Endothelial cell of umbilical vein (primary cell): ENCODE data around the gene CCR2. TPM values are rescaled to one million over a fixed set of nuclear protein-coding genes. Genes with fewer than 3 reads are reported as not detected.

ENCODE experiments used
- BruUV-seq: library from RNA; stranded (reverse); fragments of 400-500 nt; replicated peaks from 2 replicates; lab custom pipeline; 2021; lab: Mats Ljungman, UMichigan
- CTCF ChIA-PET: fragments of 300-600, 350-600 bp; sonication (Branson Sonifier 250); formaldehyde crosslinking; loops from one replicate; lab custom pipeline; 2021; ENCODE audit warnings: antibody characterized with exemption, inconsistent platforms; lab: Charles Lee
- POLR2A ChIA-PET: fragments of 300-600, 350-600 bp; sonication (Branson Sonifier 250); formaldehyde crosslinking; loops from one replicate; lab custom pipeline; 2021; ENCODE audit warnings: antibody characterized with exemption, inconsistent platforms; lab: Charles Lee
- DNase-seq: peaks from one replicate; pipeline ENCODE4 v3.0.0-alpha.2; 2011; ENCODE audit warnings: low read depth, low spot score
- FAIRE-seq: peaks from 2 replicates; lab custom pipeline; 2011; peaks lifted over from hg19 to GRCh38; lab: Jason Lieb, UNC
- H2AFZ ChIP-seq: 2 replicates; pipeline ENCODE4 v1.6.0; 2012; ENCODE audit warnings: low read depth, low read length, control low read depth, inconsistent platforms
- H3K27ac ChIP-seq: 2 replicates; pipeline ENCODE4 v1.5.1; 2011; ENCODE audit warnings: low read depth, mild to moderate bottlenecking, control low read depth, low read length, moderate library complexity; ENCODE audit not compliant: insufficient read depth
- H3K27me3 ChIP-seq, 2 experiments: 2 replicates each; pipeline versions ENCODE4 v1.6.0 to v1.6.1; 2011; ENCODE audit warnings: low read length in 2 of 2, mixed read lengths in 1 of 2; ENCODE audit not compliant: control insufficient read depth in 2 of 2, insufficient read depth in 2 of 2
- H3K36me3 ChIP-seq, 2 experiments: 2 replicates in 1 of 2; 3 replicates in 1 of 2; pipeline ENCODE4 v1.5.1; 2011; ENCODE audit warnings: low read length in 2 of 2, mild to moderate bottlenecking in 1 of 2, moderate library complexity in 1 of 2; ENCODE audit not compliant: control insufficient read depth in 2 of 2, insufficient read depth in 2 of 2; ENCODE audit errors: extremely low read depth in 1 of 2
- H3K4me1 ChIP-seq: 3 replicates; pipeline ENCODE4 v1.5.1; 2011; ENCODE audit warnings: mild to moderate bottlenecking, low read length; ENCODE audit not compliant: control insufficient read depth, insufficient read depth; ENCODE audit errors: extremely low read depth
- H3K4me2 ChIP-seq: 2 replicates; pipeline ENCODE4 v1.6.1; 2011; ENCODE audit warnings: low read length, control low read depth, mixed read lengths; ENCODE audit not compliant: insufficient read depth
- H3K4me3 ChIP-seq, 3 experiments: fragments of 200-600 bp in 1 of 3; sonication (generic), shearing (Covaris generic) in 1 of 3; replicated peaks in 1 of 3; 2 replicates each; pipeline ENCODE4 v1.5.1; 2011 to 2016; ENCODE audit warnings: control low read depth in 3 of 3, low read length in 3 of 3, mild to moderate bottlenecking in 2 of 3, inconsistent platforms in 1 of 3, low read depth in 1 of 3, moderate library complexity in 1 of 3; ENCODE audit not compliant: insufficient read depth in 1 of 3
- H3K79me2 ChIP-seq: 2 replicates; pipeline ENCODE4 v1.6.0; 2012; ENCODE audit warnings: low read length, inconsistent platforms; ENCODE audit not compliant: control insufficient read depth, insufficient read depth
- H3K9ac ChIP-seq: replicated peaks from 2 replicates; pipeline ENCODE3; 2011; ENCODE audit warnings: low read length, control low read depth; ENCODE audit not compliant: insufficient read depth; ENCODE audit errors: extremely low read depth
- H3K9me1 ChIP-seq: replicated peaks from 3 replicates; pipeline ENCODE4 v1.6.0; 2011; ENCODE audit warnings: mild to moderate bottlenecking, low read length; ENCODE audit not compliant: control insufficient read depth, insufficient read depth; ENCODE audit errors: extremely low read depth
- H3K9me3 ChIP-seq: replicated peaks from 2 replicates; pipeline ENCODE4 v1.5.1; 2012; ENCODE audit warnings: low read length, inconsistent platforms; ENCODE audit not compliant: control insufficient read depth, insufficient read depth
- H4K20me1 ChIP-seq: replicated peaks from 2 replicates; pipeline ENCODE3; 2011; ENCODE audit warnings: mild to moderate bottlenecking, low read length; ENCODE audit not compliant: control insufficient read depth, insufficient read depth; ENCODE audit errors: extremely low read depth
- EZH2 ChIP-seq: IDR thresholded peaks from 2 replicates; pipeline ENCODE4 v1.6.1; 2012; ENCODE audit warnings: borderline replicate concordance, low read depth, mild to moderate bottlenecking, moderate library complexity, low read length, inconsistent platforms; ENCODE audit not compliant: severe bottlenecking
- FOS ChIP-seq: IDR thresholded peaks from 2 replicates; pipeline ENCODE4 v1.6.1; 2011; ENCODE audit warnings: mild to moderate bottlenecking, low read length, moderate library complexity, borderline replicate concordance; ENCODE audit not compliant: insufficient read depth
- GATA2 ChIP-seq: IDR thresholded peaks from 2 replicates; pipeline ENCODE4 v1.7.0; 2011; ENCODE audit warnings: low read depth, mild to moderate bottlenecking, moderate library complexity, mixed read lengths, low read length; ENCODE audit not compliant: insufficient read length, insufficient read depth
- JUN ChIP-seq: IDR thresholded peaks from 2 replicates; pipeline ENCODE4 v1.6.1; 2011; ENCODE audit warnings: borderline replicate concordance, low read depth; ENCODE audit not compliant: insufficient read length, insufficient read depth
- MAX ChIP-seq: IDR thresholded peaks from 2 replicates; pipeline ENCODE4 v1.6.1; 2011; ENCODE audit not compliant: insufficient read depth, insufficient read length
- MYC ChIP-seq: IDR thresholded peaks from one replicate; pipeline ENCODE4 v1.6.1; 2011; ENCODE audit warnings: mild to moderate bottlenecking, low read depth, low read length
- POLR2A ChIP-seq: IDR thresholded peaks from 2 replicates; pipeline ENCODE4 v1.6.1; 2012; ENCODE audit warnings: low read depth, mild to moderate bottlenecking, control low read depth, low read length
- POLR2AphosphoS5 ChIP-seq: IDR thresholded peaks from 2 replicates; pipeline ENCODE4 v1.6.1; 2012; ENCODE audit warnings: low read depth, mild to moderate bottlenecking, control low read depth, low read length, moderate library complexity; ENCODE audit not compliant: insufficient read depth
- dilution Hi-C: fragments of 300-500 bp; cut with MboI; formaldehyde crosslinking; loops from one replicate; pipeline ENCODE4 v1.15.0; 2019; ENCODE audit warnings: low sequenced_read_pairs; ENCODE audit not compliant: extremely low pct_ligation_motif_present
- intact Hi-C: fragments of 100-400 bp; cut with micrococcal nuclease; formaldehyde crosslinking; loops from one replicate; pipeline ENCODE4 v1.10.0; 2022
- polyA plus RNA-seq, 4 experiments: library from polyadenylated mRNA; depleted of rRNA in 3 of 4; stranded (reverse) in 3 of 4; unstranded in 1 of 4; fragments of >200 nt; gene quantifications; 2 replicates each; pipeline versions ENCODE4 v1.2.1 to v1.2.3, GENCODE V29; 2011 to 2012; ENCODE audit warnings: missing spikeins in 1 of 4
- total RNA-seq: library from RNA; stranded (reverse); gene quantifications from 2 replicates; pipeline ENCODE4 v1.2.3, GENCODE V29; 2021
- TF ChIP-seq, protein P1 (sequence below), 2 donors: IDR thresholded peaks; 1 replicate in 1 of 2; 2 replicates in 1 of 2; pipeline ENCODE4 v1.5.1; 2011; ENCODE audit warnings: low read length in 2 of 2, mild to moderate bottlenecking in 2 of 2, moderate library complexity in 2 of 2, control low read depth in 1 of 2, inconsistent platforms in 1 of 2, low read depth in 1 of 2; ENCODE audit not compliant: insufficient read depth in 1 of 2; ENCODE audit errors: extremely low read depth in 1 of 2

The CCR2 gene
- total and polyA plus RNA-seq, 2 donors (not counting 3 experiments of a cell fraction or from before 2014, with no cell fraction given): not detected

DNA sequence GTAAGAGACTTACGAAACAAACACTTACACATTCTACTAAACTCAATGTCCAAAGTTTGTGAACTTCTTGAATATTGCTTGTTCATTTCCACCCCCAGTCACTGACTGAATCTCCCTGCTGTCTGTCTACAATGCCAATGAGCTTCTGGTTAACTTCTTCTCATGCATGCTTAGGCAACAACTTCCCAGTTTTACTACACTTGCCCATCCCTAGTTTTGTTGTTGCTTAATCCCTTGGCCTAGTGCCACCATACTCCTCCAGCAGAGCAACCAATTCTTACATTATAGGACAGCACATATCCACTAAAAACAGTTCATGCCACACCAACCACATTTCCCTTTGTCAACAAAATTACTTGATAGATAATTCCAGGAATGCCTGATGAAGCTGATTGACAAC lies 40.9 kb upstream of the CCR2 start:
- Histone ChIP-seq H3K4me2 (no peak overlapping the region), H2AFZ (no peak overlapping the region), H3K27ac (no peak overlapping the region), H3K4me1 (no peaks in the 10 kb centered on the region), H3K4me3 (no peak overlapping the region), H3K9ac (no peak overlapping the region), H3K36me3 (no peaks in the 10 kb centered on the region), H4K20me1 (no peaks in the 10 kb centered on the region), H3K79me2 (no peaks in the 10 kb centered on the region), H3K9me1 (no peaks in the 10 kb centered on the region), H3K27me3 (peaks cover 0 to 7% of the 10 kb centered on the region in 2 experiments), H3K9me3 (no peaks in the 10 kb centered on the region)
- TF ChIP-seq POLR2A (no peak), GATA2 (no peak), MYC (no peak), POLR2AphosphoS5 (no peak), MAX (no peak), EZH2 (no peak), FOS (no peak), JUN (no peak)
- TF ChIP-seq, protein P1, sequence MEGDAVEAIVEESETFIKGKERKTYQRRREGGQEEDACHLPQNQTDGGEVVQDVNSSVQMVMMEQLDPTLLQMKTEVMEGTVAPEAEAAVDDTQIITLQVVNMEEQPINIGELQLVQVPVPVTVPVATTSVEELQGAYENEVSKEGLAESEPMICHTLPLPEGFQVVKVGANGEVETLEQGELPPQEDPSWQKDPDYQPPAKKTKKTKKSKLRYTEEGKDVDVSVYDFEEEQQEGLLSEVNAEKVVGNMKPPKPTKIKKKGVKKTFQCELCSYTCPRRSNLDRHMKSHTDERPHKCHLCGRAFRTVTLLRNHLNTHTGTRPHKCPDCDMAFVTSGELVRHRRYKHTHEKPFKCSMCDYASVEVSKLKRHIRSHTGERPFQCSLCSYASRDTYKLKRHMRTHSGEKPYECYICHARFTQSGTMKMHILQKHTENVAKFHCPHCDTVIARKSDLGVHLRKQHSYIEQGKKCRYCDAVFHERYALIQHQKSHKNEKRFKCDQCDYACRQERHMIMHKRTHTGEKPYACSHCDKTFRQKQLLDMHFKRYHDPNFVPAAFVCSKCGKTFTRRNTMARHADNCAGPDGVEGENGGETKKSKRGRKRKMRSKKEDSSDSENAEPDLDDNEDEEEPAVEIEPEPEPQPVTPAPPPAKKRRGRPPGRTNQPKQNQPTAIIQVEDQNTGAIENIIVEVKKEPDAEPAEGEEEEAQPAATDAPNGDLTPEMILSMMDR (IDR thresholded peaks at IDR 0.05; ENCODE audit: extremely low read depth in 1 of 2, insufficient read depth in 1 of 2, low read depth in 1 of 2, low read length in 2 of 2): no peak
- DNase-seq (no peak), FAIRE-seq (no peak)
- dilution Hi-C loops (no loop called here), intact Hi-C loops (no loop called here)
- BruUV-seq: no TSS peak
- POLR2A ChIA-PET: no interaction called here
- CTCF ChIA-PET: no interaction called here
